K562 (cell line): ENCODE results near the gene MED16. TPM values are rescaled to one million over a fixed set of nuclear protein-coding genes. Genes with fewer than 3 reads are reported as not detected.

Experiments used
- ARID2 ChIP-seq: fragments of 450-650 bp; IDR thresholded peaks from 2 replicates; pipeline ENCODE4 v1.6.1; 2017; ENCODE audit warnings: antibody characterized with exemption, mild to moderate bottlenecking
- CTBP1 ChIP-seq: fragments of 450-650 bp; IDR thresholded peaks from 2 replicates; pipeline ENCODE4 v1.6.1; 2016; ENCODE audit warnings: borderline replicate concordance
- GTF2A2 ChIP-seq: IDR thresholded peaks from 2 replicates; pipeline ENCODE4 v1.6.1; 2016; ENCODE audit warnings: mild to moderate bottlenecking, missing genetic modification characterization, missing compliant biosample characterization
- HMGN3 ChIP-seq: IDR thresholded peaks from 2 replicates; pipeline ENCODE4 v1.6.1; 2011; ENCODE audit warnings: borderline replicate concordance, low read depth, mild to moderate bottlenecking, mixed read lengths, low read length; ENCODE audit not compliant: insufficient read length; ENCODE audit errors: extremely low read depth
- TAL1 ChIP-seq: fragments of 450-650 bp; IDR thresholded peaks from 2 replicates; pipeline ENCODE4 v1.6.1; 2016; ENCODE audit warnings: mild to moderate bottlenecking
- polyA plus RNA-seq, 8 experiments: library from polyadenylated mRNA; depleted of rRNA in 4 of 8; stranded (reverse) in 5 of 8; unstranded in 3 of 8; fragments of >200 nt; fragmentation: Nextera tagmentation in 2 of 8; fragmentation: Illumina TruSeq in 1 of 8; extraction: Ambion mirVana in 2 of 8; extraction: Trizol in 1 of 8; gene quantifications; 2 replicates each; pipeline versions ENCODE4 v1.2.1 to v1.2.3, GENCODE V29; 2011 to 2014; ENCODE audit warnings: inconsistent platforms in 1 of 8, missing spikeins in 1 of 8
- total RNA-seq, 7 experiments: library from RNA; depleted of rRNA in 6 of 7; stranded (reverse); fragments of >200 nt in 6 of 7; fragmentation: Illumina TruSeq in 2 of 7; extraction: Trizol in 2 of 7; gene quantifications; 2 replicates each; pipeline versions ENCODE4 v1.2.1 to v1.2.3, GENCODE V29; 2011 to 2021; ENCODE audit warnings: low replicate concordance in 1 of 7
- TF ChIP-seq, protein P1 (sequence below), 2 experiments: fragments of 450-650 bp in 1 of 2; sonication (generic) in 1 of 2; formaldehyde crosslinking in 1 of 2; IDR thresholded peaks; 2 replicates each; pipeline versions ENCODE4 v1.7.1 to v1.9.0; 2016 to 2022; ENCODE audit warnings: inconsistent platforms in 1 of 2, mild to moderate bottlenecking in 1 of 2, missing genetic modification reagents in 1 of 2
- TF ChIP-seq, protein P2 (sequence below): fragments of 250-450 bp; sonication (Bioruptor Pico); IDR thresholded peaks from 2 replicates; pipeline ENCODE4 v1.4.0; 2020
- TF ChIP-seq, protein P3 (sequence below): fragments of 450-650 bp; IDR thresholded peaks from 2 replicates; pipeline ENCODE4 v1.6.1; 2014; ENCODE audit warnings: low read depth, mild to moderate bottlenecking, moderate library complexity, borderline replicate concordance
- TF ChIP-seq, protein P4 (sequence below), 2 experiments: IDR thresholded peaks in 1 of 2; conservative IDR thresholded peaks in 1 of 2; 2 replicates each; pipeline ENCODE4 v1.6.1; 2016; ENCODE audit warnings: low read depth in 2 of 2, mild to moderate bottlenecking in 1 of 2, missing compliant biosample characterization in 1 of 2, missing genetic modification characterization in 1 of 2, moderate library complexity in 1 of 2

Gene MED16
- total and polyA plus RNA-seq, 9 of the 15 experiments (the other 6 are each of a cell fraction or from before 2014, with no cell fraction given) = 0.89 to 59.9 (median 8.6) TPM

DNA sequence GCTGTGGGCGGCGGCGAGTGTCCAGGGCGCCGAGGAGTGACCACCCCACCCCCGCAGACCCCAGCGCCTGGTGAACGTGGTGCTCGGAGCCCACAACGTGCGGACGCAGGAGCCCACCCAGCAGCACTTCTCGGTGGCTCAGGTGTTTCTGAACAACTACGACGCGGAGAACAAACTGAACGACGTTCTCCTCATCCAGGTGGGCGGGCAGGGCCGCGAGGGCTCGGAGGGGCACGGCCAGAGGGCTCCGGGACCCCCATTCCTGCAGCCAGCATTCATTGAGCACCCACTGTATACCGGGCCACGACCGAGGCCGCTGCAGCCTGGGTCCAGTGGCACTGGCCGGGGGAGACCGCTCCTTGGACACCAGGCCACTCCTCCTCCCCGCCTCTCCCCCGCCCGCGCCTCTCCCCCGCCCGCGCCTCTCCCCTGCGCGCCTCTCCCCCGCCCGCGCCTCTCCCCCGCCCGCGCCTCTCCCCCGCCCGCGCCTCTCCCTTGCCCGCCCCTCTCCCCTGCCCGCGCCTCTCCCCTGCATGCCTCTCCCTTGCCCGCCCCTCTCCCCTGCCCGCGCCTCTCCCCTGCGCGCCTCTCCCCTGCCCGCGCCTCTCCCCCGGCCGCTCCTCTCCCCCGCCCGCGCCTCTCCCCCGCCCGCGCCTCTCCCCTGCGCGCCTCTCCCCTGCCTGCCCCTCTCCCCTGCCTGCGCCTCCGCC is 49.0 kb downstream of the MED16 start (continued):
- TF ChIP-seq, protein P1, sequence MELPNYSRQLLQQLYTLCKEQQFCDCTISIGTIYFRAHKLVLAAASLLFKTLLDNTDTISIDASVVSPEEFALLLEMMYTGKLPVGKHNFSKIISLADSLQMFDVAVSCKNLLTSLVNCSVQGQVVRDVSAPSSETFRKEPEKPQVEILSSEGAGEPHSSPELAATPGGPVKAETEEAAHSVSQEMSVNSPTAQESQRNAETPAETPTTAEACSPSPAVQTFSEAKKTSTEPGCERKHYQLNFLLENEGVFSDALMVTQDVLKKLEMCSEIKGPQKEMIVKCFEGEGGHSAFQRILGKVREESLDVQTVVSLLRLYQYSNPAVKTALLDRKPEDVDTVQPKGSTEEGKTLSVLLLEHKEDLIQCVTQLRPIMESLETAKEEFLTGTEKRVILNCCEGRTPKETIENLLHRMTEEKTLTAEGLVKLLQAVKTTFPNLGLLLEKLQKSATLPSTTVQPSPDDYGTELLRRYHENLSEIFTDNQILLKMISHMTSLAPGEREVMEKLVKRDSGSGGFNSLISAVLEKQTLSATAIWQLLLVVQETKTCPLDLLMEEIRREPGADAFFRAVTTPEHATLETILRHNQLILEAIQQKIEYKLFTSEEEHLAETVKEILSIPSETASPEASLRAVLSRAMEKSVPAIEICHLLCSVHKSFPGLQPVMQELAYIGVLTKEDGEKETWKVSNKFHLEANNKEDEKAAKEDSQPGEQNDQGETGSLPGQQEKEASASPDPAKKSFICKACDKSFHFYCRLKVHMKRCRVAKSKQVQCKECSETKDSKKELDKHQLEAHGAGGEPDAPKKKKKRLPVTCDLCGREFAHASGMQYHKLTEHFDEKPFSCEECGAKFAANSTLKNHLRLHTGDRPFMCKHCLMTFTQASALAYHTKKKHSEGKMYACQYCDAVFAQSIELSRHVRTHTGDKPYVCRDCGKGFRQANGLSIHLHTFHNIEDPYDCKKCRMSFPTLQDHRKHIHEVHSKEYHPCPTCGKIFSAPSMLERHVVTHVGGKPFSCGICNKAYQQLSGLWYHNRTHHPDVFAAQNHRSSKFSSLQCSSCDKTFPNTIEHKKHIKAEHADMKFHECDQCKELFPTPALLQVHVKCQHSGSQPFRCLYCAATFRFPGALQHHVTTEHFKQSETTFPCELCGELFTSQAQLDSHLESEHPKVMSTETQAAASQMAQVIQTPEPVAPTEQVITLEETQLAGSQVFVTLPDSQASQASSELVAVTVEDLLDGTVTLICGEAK (IDR thresholded peaks at IDR 0.05) = peak; percentile 35; the same call in 1 of the 2 replicates
- TF ChIP-seq, protein P1 (CRISPR knock-in tag; IDR thresholded peaks at IDR 0.05) = no peak
- TF ChIP-seq, protein P2, sequence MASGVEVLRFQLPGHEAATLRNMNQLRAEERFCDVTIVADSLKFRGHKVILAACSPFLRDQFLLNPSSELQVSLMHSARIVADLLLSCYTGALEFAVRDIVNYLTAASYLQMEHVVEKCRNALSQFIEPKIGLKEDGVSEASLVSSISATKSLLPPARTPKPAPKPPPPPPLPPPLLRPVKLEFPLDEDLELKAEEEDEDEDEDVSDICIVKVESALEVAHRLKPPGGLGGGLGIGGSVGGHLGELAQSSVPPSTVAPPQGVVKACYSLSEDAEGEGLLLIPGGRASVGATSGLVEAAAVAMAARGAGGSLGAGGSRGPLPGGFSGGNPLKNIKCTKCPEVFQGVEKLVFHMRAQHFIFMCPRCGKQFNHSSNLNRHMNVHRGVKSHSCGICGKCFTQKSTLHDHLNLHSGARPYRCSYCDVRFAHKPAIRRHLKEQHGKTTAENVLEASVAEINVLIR = no peak
- TF ChIP-seq CTBP1 (0 out of 2 replicates have a peak, but pooled peaks have one; percentile 7), TAL1 (no peak), ARID2 (no peak), HMGN3 (peak; percentile 4), GTF2A2 (tag) (no peak)
- TF ChIP-seq, protein P3, sequence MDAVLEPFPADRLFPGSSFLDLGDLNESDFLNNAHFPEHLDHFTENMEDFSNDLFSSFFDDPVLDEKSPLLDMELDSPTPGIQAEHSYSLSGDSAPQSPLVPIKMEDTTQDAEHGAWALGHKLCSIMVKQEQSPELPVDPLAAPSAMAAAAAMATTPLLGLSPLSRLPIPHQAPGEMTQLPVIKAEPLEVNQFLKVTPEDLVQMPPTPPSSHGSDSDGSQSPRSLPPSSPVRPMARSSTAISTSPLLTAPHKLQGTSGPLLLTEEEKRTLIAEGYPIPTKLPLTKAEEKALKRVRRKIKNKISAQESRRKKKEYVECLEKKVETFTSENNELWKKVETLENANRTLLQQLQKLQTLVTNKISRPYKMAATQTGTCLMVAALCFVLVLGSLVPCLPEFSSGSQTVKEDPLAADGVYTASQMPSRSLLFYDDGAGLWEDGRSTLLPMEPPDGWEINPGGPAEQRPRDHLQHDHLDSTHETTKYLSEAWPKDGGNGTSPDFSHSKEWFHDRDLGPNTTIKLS = no peak
- TF ChIP-seq, protein P4, sequence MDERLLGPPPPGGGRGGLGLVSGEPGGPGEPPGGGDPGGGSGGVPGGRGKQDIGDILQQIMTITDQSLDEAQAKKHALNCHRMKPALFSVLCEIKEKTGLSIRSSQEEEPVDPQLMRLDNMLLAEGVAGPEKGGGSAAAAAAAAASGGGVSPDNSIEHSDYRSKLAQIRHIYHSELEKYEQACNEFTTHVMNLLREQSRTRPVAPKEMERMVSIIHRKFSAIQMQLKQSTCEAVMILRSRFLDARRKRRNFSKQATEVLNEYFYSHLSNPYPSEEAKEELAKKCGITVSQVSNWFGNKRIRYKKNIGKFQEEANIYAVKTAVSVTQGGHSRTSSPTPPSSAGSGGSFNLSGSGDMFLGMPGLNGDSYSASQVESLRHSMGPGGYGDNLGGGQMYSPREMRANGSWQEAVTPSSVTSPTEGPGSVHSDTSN (CRISPR knock-in tag; IDR thresholded peaks at IDR 0.05; ENCODE audit: low read depth) = no peak
- TF ChIP-seq, protein P4 (tag; conservative IDR thresholded peaks at IDR 0.05; ENCODE audit: low read depth) = no peak
